Measurements from ENCODE around the gene STXBP4.

The STXBP4 gene

DNA sequence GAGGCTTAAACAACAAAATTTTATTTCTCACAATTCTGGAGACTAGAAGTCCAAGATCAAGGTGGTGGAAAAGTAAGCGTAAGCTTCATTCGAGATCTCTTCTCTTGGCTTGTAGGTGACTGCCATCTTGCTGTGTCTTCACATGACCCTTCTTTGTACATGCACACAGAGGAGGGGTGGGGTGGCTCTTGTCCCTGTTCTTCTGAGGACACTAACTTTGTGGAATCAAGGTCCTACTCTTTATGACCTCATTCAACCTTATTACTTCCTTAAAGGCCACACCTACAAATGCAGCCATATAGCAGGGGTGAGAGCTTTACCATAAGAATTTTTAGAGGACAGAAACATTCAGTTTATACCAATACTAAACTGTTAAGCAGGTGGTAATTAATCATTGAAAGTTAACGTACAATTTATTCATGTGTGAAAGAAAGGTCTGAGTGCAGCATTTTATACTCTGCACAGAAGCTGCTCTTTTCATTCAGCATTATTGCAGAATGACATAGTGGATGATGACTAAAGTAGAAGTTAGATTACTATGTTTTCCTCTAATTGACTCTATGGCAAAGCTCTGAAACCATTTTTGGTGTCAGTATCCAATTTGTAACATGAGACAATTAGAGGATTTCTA lies 156.3 kb downstream of the STXBP4 start:
- no peak for DNase-seq

DNA sequence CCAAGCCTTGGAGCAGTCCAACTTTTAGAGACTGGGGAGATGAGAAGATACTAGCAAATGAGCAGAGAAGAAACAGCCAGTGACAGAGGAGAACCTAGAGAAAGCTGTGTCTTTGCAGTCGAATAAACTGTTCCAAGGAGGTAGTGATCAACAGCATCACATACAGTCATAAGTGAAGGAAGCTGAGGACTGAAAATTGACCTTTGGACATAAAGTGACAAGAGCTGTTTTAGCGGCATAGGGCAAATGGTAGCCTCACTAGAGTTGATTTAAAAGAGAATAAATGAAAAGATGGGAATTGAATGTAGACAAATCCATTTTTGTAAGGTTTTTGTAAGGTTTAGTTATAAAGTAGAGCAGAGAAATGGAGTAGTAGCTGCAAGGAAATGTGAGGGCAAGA lies 165.0 kb downstream of the STXBP4 start:
- DNase-seq, result no peak

DNA sequence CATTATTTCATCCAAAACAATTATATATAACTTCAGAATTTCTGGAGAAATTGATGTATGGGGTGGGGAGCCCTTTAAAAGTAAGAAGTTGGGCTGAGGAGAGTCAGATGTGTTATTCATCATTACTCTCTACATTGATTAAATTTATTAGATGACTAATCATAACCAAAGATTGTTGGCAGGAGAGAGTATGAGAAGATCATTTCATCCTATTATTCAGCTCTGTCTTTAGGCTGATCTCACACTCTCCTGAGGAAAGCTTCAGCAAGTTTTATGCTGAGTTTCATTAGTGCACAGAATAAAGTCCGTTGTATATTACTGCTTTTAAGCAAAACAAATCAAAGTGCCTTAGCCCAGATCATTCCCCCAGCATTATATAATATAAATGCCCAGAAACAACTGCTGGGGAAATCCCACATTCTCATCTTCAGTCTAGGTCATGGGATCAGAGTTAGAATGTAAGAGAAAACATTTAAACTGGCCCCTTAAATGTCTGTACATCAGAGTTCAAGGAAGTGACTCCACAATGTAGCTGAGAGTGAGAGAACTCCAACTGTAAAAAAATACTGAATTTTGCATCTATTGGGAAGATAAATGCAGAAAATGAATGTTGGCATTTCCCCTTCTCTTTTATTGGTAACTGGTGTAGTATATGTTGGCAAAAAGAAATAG lies 166.1 kb downstream of the STXBP4 start:
- DNase-seq, result no peak

DNA sequence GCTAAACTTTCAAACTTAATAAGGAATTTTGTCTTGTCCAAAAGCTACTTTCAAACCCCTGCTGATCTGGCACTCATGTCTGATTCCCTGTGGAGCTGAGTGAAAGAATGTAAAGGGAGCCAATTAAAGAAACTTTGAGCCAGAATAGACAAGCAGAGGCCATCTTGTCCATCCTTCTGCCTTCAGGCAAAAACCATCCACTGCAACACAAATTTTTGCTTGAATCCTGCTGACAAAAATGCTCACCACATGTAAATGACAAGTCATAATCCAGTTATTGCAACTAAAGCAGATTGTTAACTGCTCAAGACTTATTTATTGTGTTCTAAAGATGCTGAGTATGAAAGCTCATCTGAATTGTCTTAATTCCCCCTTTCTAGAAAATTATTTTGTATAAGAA lies 172.2 kb downstream of the STXBP4 start:
- no peak for DNase-seq

DNA sequence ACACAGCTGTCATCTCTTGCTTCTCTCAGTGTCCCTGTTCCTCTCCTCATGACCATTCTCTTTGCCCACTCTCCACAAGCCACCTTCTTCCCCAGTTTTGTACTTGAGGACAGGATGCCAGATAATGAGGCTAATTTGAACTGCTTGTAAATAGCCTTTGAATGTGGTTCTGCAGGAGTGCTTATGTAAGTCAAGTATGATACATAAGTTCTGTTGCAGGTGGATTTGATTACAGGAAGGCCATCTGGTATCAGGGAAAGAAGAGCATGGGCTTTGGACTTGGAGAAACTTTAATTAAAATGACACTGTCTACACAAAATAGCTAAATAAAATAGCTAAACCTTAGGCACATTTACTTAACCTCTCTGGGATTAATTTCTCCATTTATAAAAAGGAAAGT lies 176.0 kb downstream of the STXBP4 start:
- DNase-seq, result no peak

DNA sequence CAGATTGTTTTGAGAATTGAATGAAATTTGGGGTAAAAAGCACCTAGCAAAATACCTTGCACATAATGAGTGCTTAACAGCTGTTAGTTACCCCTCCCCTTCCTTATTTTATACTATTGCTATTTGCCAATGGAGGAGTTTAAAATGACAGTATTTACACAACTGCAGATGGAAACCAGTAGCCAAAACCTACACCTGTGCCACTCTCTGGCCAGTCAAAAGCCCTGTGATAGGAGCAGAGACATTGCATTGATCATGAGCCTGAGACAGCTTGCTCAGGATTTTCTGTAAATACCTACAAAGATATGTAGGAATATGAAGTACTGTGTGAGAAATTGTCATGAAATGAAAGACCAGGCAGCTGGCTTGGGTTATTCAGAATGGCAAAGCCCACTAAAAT lies 180.9 kb downstream of the STXBP4 start:
- DNase-seq, result no peak

DNA sequence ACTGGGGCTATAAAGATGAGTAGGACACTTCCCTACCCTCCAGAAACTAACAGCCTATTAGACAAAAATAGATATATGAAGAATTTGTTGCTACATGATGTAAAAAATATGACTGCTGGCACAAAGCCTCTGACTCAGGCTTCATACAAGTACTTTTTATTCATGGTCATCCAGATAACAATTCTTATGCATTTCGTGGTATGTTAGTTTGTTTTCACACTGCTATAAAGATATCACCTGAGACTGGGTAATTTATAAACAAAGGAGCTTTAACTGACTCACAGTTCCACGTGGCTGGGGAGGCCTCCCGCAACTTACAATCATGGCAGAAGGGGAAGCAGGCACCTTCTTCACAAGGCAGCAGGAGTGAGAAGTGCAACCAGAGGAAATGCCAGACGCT lies 183.7 kb downstream of the STXBP4 start:
- no peak for DNase-seq

DNA sequence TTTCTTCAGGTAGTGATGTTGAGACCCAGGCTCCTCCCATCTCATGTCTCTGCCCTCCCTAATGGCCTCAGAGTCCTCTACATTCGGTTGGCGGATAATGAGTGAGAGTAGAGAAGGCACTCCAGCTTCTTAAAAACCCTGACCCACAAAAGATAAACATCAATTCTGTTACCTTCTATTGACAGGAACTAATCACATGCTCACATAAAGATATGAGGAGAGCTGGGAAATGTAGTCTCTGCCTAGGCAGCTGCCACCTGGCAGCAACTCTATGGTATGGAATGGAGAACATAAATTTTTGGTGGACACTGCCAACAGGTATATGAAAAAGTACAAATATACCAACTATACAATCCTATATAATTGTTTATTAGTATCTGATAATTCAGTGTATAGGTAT lies 185.5 kb downstream of the STXBP4 start:
- DNase-seq, result peak in 1 of 5 experiments; percentile 18

DNA sequence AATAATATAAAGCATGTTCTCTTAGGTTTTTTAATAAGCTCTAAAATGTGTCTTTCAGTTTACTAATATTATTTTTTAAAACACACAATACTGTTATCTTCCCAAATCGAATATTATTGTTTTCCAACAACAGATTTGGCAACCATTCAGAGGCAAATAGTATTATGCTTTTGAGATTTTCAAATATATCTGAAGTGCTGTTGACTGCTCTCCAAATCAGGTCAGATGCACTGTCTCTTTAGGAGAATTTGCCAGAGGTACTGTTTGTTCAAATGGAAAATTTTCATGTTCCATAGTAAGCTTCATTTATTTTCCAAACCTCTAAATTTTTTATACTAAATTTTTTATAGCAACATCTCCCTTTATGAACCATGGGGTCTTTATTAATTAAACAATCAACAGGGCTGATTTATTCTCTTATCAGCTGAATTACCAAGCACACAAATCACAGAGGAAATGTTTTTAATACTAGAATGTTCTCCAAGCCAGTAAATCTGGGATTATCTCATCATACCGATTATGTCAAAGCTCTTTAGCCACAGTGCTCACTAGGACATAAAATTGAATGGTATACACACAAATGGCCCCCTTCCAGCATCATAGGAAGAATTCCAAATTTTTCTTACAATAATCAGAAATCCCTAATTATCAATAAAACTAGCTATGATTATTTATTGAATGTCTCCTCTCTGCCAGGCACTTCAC lies 187.4 kb downstream of the STXBP4 start:
- no peak for DNase-seq

DNA sequence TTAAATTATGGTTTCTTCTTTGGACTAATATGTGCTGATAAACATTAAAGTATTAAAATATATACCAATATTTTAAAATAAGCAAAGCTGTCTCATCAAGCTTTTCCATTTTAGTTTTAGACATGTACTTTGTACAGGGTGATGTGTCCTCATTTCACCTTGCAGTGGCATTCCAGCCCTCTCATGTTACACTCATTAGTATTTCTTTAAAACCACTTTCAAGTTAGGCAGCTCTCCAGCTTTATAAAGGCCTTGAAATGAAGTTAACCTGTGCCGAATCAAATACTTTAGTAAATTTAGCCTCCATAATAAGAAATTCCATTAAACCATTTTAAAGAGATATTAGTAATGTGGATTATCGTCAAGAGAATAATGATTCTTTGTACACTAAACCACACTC lies 188.6 kb downstream of the STXBP4 start:
- no peak for DNase-seq

DNA sequence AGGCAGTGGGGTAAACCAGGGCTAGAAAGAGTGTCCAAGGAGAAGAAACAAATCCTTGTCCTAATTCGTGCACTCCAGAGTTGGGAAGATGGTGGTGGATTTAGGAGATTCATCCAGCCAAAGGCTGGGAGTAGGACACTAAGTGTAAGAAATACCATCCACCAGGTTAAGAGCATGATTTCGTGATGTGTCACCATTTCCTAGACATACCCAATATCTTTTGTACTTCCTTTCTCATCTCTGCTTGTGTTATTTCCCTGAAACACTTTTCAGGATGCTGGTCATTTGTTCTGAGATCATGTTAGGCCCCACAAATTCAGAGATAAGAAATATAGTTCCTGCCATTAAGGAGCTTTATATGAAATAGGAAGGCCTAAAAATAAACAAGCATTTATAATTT lies 189.9 kb downstream of the STXBP4 start:
- no peak for DNase-seq

DNA sequence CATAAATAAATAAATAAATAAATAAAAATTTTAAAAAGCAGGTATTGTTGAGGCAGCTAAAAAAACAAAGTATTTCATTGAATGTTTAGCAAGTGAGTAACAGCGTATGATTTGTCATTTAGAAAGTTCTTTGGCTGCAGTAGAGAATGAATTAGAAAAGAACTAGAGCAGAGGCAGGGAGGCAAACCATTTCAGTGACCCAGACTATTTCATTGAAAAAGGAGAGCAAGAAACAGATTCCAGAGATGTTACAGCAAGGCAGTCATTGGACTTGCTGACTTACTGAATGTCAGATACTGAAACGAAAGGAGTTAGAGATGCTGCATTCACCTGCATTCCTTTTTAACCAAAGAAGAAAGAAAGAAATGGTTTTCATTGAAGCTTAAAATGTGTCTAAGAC lies 190.7 kb downstream of the STXBP4 start:
- DNase-seq, result no peak

DNA sequence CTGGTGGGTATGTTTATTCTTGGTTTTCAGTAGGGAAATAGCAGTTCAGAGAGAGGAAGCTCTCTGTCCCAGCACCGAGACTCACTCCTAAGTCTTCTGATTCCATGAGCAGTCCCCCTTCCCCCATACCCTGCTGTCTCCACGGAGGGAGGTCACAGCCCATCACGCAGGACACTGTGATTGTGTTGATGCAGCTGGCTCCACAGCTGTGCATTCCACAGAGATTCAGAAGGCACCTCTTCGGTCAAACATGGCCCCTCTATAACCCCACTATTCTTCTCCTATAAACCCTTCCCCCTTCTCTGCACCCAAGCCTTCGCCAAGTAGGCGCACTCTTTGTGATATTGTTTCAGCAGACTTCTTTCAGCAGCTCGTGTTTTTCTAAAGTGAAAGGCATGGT lies 191.9 kb downstream of the STXBP4 start:
- no peak for DNase-seq

DNA sequence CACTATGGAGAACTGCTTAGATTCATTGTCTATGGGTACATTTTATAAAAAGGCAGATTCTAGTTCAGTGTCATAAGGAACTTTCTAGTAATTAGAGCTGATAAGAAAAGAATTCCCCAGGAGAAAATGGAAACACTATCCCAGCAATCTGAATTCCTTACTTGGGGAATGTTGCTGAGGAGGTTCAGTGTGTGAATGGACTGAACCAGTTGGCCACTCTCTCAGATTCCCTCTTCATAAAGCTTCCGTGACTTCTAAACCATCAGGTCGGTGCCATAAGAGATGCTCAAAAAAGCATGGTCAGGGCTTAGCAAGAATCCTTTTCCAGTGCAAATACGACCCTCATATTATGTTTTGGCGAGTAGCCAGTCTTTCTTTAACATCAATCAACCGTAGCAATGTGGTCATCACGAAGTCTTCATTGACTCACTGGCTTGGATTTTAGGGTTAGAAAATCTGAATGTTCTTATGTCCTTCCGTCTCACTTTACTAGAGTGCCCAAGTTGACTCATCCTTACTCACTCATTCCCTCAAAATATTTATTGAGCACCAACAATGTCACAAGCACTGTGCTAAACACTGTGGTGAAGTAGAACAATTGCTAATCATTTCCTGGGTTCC lies 193.5 kb downstream of the STXBP4 start:
- peak in 1 of 5 experiments; percentile 26 for DNase-seq

DNA sequence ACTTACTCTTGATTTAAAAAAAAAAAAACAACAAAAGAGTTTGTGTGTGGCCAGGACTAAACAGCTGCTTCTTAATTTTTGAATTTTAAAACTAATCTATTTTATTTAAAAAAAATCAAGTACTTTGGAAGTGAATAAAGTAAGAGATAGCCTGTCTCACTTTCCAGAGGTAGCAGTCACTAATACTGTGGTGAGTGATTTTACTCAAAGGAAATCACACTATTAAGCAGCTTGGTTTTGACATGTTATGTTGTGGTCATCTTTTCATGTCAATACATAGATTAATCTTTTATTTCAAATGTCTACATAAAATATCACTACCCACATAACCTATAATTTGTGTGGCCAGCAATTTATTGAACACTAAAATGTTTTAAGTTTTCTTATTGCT lies 194.0 kb downstream of the STXBP4 start:
- DNase-seq, result peak in 1 of 5 experiments; percentile 35

DNA sequence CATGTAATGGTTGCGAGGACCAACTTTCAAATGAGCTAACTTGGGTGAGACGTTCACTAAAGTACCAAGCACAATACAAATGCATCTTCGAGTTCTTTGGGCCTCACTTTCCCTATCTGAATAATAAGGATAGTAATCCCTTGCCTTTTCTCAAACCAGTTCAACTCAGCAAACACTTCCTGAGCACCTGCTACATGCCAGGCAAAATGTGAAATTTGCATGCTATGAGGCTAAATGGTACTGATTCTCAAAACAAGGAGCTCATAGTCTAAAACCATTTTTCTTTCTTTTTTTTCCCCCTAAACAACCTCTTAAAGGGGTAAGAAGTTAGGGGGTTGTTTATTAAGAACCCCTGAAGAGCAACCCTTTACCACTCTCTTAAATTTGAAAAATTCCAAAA lies 194.8 kb downstream of the STXBP4 start:
- DNase-seq, result no peak

DNA sequence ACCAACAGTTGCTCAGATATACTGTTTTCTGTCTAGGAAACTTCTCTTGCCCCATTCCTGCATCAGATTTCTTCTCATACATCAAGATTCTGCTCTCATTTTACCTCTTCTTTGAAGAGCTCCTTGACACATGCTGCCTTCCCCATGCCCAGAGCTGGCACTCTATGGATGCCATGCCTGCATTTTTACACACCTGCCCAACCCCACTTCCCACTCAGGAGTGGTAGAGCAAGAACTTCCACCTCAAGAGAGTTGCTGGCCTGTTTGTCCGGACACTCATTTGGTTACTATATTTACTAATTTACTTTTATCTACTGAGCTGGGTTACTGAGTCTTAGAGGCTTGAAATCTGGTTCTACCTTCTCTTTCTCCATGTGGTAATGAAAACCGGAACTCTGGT lies 197.9 kb downstream of the STXBP4 start:
- DNase-seq, result no peak

DNA sequence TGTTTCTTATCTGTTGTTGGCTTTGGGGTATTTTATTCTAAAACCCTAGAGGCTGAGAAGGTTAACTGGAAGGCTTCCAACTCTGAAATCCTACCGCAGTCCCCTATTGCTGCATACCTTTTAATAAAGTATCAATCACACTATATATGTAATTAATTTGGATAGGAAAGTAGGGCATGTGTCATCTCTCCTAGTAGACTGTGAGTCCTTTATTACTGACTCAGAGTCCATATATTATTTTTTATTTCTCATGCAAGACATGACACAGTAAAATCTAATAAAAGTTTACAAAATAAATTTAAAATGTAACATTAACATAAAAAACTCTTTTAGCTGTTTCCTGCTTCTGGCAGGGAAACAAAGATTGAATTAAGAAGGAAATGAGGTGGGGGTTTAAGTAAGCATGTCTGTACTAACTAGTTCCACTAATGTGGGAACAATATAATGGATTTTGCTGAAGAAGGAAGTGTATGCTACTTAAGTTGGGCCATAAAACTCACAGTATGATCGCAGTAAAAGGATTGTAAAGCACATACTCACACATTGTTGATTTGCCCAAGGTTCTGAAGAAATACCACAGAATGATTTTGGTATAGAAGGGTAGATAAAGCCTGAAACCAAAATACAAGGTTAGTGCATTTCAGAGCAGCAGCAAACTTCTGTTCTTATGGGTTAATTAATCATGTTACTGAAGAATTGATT lies 198.6 kb downstream of the STXBP4 start:
- peak in 1 of 5 experiments; percentile 57 for DNase-seq

DNA sequence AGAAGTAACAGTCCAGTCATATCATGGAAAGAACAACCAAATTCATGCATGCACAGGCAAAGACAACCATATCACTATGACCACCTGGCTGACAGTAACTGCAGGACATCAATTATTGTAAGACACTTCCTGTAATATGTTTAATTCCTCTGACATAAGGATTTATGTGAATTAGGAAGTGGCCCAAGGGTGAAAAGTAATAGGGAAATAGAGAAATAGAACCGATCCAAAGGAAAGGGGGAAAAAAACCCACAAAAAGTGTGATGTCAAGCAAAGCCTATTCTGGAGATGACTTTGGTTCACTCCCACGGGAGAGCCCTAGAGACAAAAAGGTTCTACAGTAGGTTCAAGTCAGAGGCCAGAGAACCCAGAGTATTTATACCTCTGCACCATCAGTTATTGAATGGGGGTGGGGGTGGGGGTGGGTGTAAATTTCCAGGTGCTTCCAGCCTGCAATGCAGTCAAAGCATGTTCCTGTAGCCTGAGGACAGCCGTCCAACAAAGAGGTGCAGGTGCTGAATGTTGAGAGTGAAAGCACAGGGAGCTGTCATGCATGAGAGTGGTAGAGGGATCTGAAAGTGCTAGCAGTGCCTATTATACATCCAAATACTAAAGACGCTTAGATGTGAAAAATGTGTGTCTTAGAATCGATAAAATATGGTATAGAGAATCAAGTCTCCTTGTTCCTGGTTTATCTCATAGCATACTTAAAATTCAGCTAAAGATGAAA lies 200.6 kb downstream of the STXBP4 start:
- no peak for DNase-seq

DNA sequence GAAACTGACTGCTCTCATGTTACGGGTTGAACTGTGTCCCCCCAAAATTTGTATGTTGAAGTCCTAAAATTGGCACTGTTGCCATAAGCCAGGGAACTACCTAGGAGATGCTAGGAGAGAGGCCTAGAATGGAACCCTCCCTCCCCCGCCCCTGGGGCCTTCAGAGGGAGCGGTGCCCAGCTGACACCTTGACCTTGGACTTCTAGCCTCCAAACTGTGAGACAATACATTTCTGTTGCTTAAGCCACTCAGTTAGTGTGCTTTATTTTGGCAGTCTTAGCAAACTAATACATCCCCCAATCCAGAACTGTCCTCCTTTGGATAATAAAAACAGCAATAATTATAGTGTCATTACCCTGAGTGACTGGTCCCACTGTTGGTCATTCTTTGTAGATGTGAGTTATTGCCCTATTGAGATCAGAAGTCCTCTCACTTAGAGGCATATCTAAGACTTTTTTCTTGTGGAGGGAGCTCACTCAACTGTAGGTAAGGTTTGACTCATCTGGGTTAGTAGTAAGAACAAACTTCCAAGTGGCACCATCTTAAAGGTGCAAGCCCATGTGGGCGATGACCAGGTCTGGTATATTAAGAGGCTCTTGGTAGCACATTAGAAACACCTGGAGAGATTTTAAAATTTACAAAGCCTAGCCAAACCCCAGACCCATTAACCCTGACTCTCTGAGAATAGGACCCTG lies 203.2 kb downstream of the STXBP4 start:
- peak in 1 of 5 experiments; percentile 17 for DNase-seq

DNA sequence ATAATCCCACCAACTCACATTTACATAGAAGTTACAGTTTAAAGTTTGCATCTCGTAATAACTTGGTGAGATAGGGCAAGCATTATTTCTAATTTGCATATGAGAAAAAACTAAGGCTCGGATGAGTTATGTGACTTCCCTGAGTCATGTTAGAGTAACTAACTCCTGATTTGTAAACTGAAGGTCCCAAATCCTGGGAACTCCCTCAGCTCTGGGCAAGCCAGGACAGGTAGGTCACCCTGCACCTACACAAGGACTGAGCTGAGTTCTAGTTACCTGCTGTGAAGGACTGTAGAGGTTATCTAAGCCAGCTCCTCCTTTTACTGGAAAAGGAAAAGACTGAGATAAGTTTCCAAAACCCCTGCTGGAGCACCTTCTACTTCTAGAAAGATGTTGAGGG lies 204.0 kb downstream of the STXBP4 start:
- no peak for DNase-seq

DNA sequence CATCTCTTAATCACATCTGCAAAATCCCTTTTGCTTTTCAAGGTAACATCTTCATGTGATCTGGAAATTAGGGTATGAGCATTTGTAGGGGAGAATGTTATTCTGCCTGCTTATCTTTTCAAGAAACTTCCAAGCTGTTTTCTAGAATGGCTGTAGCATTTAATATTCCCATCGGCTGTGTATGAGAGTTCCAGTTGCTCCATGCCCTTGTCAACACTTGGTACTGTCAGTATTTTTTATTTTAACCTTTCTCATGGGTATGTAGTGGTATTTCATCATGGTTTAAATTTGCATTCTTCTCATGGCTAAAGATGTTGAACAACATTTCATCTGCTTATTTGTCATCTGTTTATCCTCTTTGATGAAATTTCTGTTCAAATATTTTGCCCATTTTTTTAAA lies 205.6 kb downstream of the STXBP4 start:
- DNase-seq, result no peak
